A549 (cell line): ENCODE results near the gene SLC17A9. TPM values are rescaled to one million over a fixed set of nuclear protein-coding genes. Genes with fewer than 3 reads are reported as not detected.

Source experiments
- ATAC-seq, 2 experiments: fragments of 200-7000 bp in 1 of 2; fragments of >200 bp in 1 of 2; cut with Nextera tagmentation in 1 of 2; cut with Tn5 transposase in 1 of 2; 3 replicates each; pipeline versions ENCODE4 v1.8.0 to v1.9.1; 2018 to 2020; ENCODE audit warnings: mild to moderate bottlenecking in 1 of 2, moderate library complexity in 1 of 2
- CTCF ChIA-PET: fragments of 300-600 bp; sonication (Branson Sonifier 250); formaldehyde crosslinking; extraction: SDS; loops from one replicate; lab custom pipeline; 2021; ENCODE audit warnings: antibody characterized with exemption, inconsistent platforms; lab: Yijun Ruan, JAX
- POLR2A ChIA-PET: fragments of 350-600 bp; formaldehyde crosslinking; extraction: SDS; loops from one replicate; lab custom pipeline; 2021; ENCODE audit warnings: antibody characterized with exemption, inconsistent platforms; lab: Yijun Ruan, JAX
- DNase-seq, 2 experiments: peaks; one replicate each; pipeline versions ENCODE4 v3.0.0 to v3.0.0-alpha.2; 2011 to 2016; ENCODE audit warnings: low read depth in 1 of 2, low spot score in 1 of 2
- FAIRE-seq: peaks from 2 replicates; lab custom pipeline; 2011; peaks lifted over from hg19 to GRCh38; lab: Jason Lieb, UNC
- H3K27ac ChIP-seq, 2 experiments: fragments of >200 bp; sonication (Bioruptor Twin); formaldehyde crosslinking; 3 replicates each; pipeline ENCODE4 v1.5.1; 2016 to 2017
- H3K4me1 ChIP-seq: fragments of >200 bp; sonication (Bioruptor Twin); formaldehyde crosslinking; 3 replicates; pipeline ENCODE4 v1.6.1; 2016
- H3K4me2 ChIP-seq: fragments of >200 bp; sonication (Bioruptor Twin); formaldehyde crosslinking; 3 replicates; pipeline ENCODE4 v1.6.1; 2016
- H3K4me3 ChIP-seq: fragments of >200 bp; sonication (Bioruptor Twin); formaldehyde crosslinking; 3 replicates; pipeline ENCODE4 v1.5.1; 2016
- H3K9me3 ChIP-seq: fragments of >200 bp; sonication (Bioruptor Twin); formaldehyde crosslinking; 3 replicates; pipeline ENCODE4 v1.6.1; 2016
- BHLHE40 ChIP-seq: IDR thresholded peaks from 2 replicates; pipeline ENCODE4 v1.6.1; 2012; ENCODE audit warnings: low read depth, low read length, inconsistent platforms
- CBX2 ChIP-seq: fragments of 200-600 bp; sonication (generic); IDR thresholded peaks from 2 replicates; pipeline ENCODE4 v1.6.1; 2016; ENCODE audit warnings: low read depth, mild to moderate bottlenecking, borderline replicate concordance
- EHF ChIP-seq: fragments of 250-450 bp; sonication (Bioruptor Pico); IDR thresholded peaks from 2 replicates; pipeline ENCODE4 v1.5.0; 2020; ENCODE audit warnings: mild to moderate bottlenecking
- EP300 ChIP-seq, 2 experiments: fragments of >200 bp; sonication (Bioruptor Twin); formaldehyde crosslinking; IDR thresholded peaks; 2 replicates in 1 of 2; 3 replicates in 1 of 2; pipeline ENCODE4 v1.6.1; 2016 to 2017
- ESRRA ChIP-seq: fragments of 150-350 bp; IDR thresholded peaks from 2 replicates; pipeline ENCODE4 v1.6.1; 2014; ENCODE audit warnings: mild to moderate bottlenecking, low read length, borderline replicate concordance
- FOSL2 ChIP-seq, 2 experiments: fragments of 450-650 bp in 1 of 2; fragments of >200 bp in 1 of 2; sonication (Bioruptor Twin) in 1 of 2; formaldehyde crosslinking; IDR thresholded peaks; 2 replicates each; pipeline versions ENCODE4 v1.5.0 to v1.6.1; 2016 to 2020; ENCODE audit warnings: mild to moderate bottlenecking in 1 of 2, moderate library complexity in 1 of 2
- FOXS1 ChIP-seq: fragments of 250-450 bp; sonication (Bioruptor Pico); IDR thresholded peaks from 2 replicates; pipeline ENCODE4 v1.5.0; 2020; ENCODE audit warnings: mild to moderate bottlenecking, moderate library complexity
- GATA3 ChIP-seq: IDR thresholded peaks from 2 replicates; pipeline ENCODE4 v1.6.1; 2012; ENCODE audit warnings: borderline replicate concordance
- HDAC2 ChIP-seq: fragments of 200-600 bp; sonication (generic); IDR thresholded peaks from 2 replicates; pipeline ENCODE4 v1.6.1; 2016
- HEYL ChIP-seq: fragments of 250-450 bp; sonication (Bioruptor Pico); IDR thresholded peaks from 2 replicates; pipeline ENCODE4 v1.8.0; 2021; ENCODE audit warnings: mild to moderate bottlenecking, moderate library complexity
- HOXB13 ChIP-seq: fragments of 250-450 bp; sonication (Bioruptor Pico); IDR thresholded peaks from 2 replicates; pipeline ENCODE4 v1.5.0; 2020; ENCODE audit warnings: low read depth, mild to moderate bottlenecking, moderate library complexity
- HOXB5 ChIP-seq: fragments of 250-450 bp; sonication (Bioruptor Pico); IDR thresholded peaks from 2 replicates; pipeline ENCODE4 v1.5.0; 2020; ENCODE audit warnings: mild to moderate bottlenecking, moderate library complexity
- JUNB ChIP-seq: fragments of >200 bp; sonication (Bioruptor Twin); formaldehyde crosslinking; IDR thresholded peaks from 2 replicates; pipeline ENCODE4 v1.6.1; 2016
- MAZ ChIP-seq: fragments of 150-350 bp; IDR thresholded peaks from 2 replicates; pipeline ENCODE4 v1.6.1; 2014; ENCODE audit warnings: antibody characterized with exemption, low read depth, low read length, borderline replicate concordance
- NPAS2 ChIP-seq: fragments of 250-450 bp; sonication (Bioruptor Pico); IDR thresholded peaks from 2 replicates; pipeline ENCODE4 v1.8.0; 2022; ENCODE audit warnings: mild to moderate bottlenecking, moderate library complexity, borderline replicate concordance
- POLR2AphosphoS2 ChIP-seq: conservative IDR thresholded peaks from 2 replicates; pipeline ENCODE4 v1.6.1; 2012; ENCODE audit warnings: low read length, improper control_type of control experiment, inconsistent platforms
- RCOR1 ChIP-seq: fragments of 150-350 bp; IDR thresholded peaks from 2 replicates; pipeline ENCODE4 v1.6.1; 2014; ENCODE audit warnings: antibody characterized with exemption, low read length, low read depth
- SREBF2 ChIP-seq: fragments of 450-650 bp; IDR thresholded peaks from 2 replicates; pipeline ENCODE4 v1.6.1; 2014; ENCODE audit warnings: mild to moderate bottlenecking, moderate library complexity
- TP53 ChIP-seq: fragments of 250-450 bp; sonication (Bioruptor Pico); IDR thresholded peaks from 2 replicates; pipeline ENCODE4 v1.5.0; 2021; ENCODE audit warnings: mild to moderate bottlenecking, moderate library complexity
- ZFP36 ChIP-seq: fragments of 450-650 bp; IDR thresholded peaks from 2 replicates; pipeline ENCODE4 v1.6.1; 2014; ENCODE audit warnings: borderline replicate concordance; ENCODE audit not compliant: partially characterized antibody
- ZNF302 ChIP-seq: fragments of 250-450 bp; sonication (Bioruptor Pico); IDR thresholded peaks from 2 replicates; pipeline ENCODE4 v1.9.0; 2021; ENCODE audit warnings: inconsistent platforms, mild to moderate bottlenecking, moderate library complexity
- ZSCAN20 ChIP-seq: fragments of 250-450 bp; sonication (Bioruptor Pico); IDR thresholded peaks from 2 replicates; pipeline ENCODE4 v1.8.0; 2022; ENCODE audit warnings: mild to moderate bottlenecking, moderate library complexity
- WGBS: methylation state at CpG from one replicate; pipeline ENCODE4 v1.1.6; 2017; ENCODE audit errors: missing lambda C conversion rate; 5-methylcytosine and 5-hydroxymethylcytosine counted together
- polyA plus RNA-seq, 4 experiments: library from polyadenylated mRNA; depleted of rRNA in 3 of 4; stranded (reverse); fragments of >200 nt; fragmentation: RNase III in 1 of 4; extraction: RNeasy Plus Mini Kit Qiagen cat#74134 plus additional on column Dnase treatment in 1 of 4; gene quantifications; 2 replicates in 3 of 4; 3 replicates in 1 of 4; pipeline ENCODE4 v1.2.3, GENCODE V29; 2011 to 2017
- TF ChIP-seq, protein P1 (sequence below): IDR thresholded peaks from 2 replicates; pipeline ENCODE4 v1.6.1; 2012
- TF ChIP-seq, protein P2 (sequence below): fragments of 250-450 bp; sonication (Bioruptor Pico); IDR thresholded peaks from 2 replicates; pipeline ENCODE4 v1.5.0; 2020; ENCODE audit warnings: low read depth, mild to moderate bottlenecking, moderate library complexity
- TF ChIP-seq, protein P3 (sequence below): fragments of 150-350 bp; IDR thresholded peaks from 2 replicates; pipeline ENCODE4 v1.6.1; 2014; ENCODE audit warnings: low read depth, mild to moderate bottlenecking, low read length
- TF ChIP-seq, protein P4 (sequence below): fragments of >200 bp; sonication (Bioruptor Twin); formaldehyde crosslinking; IDR thresholded peaks from 3 replicates; pipeline ENCODE4 v1.5.1; 2016
- TF ChIP-seq, protein P5 (sequence below): fragments of >200 bp; sonication (Bioruptor Twin); formaldehyde crosslinking; IDR thresholded peaks from 2 replicates; pipeline ENCODE4 v1.6.1; 2016

SLC17A9 gene
- polyA plus RNA-seq, 2 of the 4 experiments (the other 2 are of a cell fraction), result 0.05 TPM; not detected in 1

DNA sequence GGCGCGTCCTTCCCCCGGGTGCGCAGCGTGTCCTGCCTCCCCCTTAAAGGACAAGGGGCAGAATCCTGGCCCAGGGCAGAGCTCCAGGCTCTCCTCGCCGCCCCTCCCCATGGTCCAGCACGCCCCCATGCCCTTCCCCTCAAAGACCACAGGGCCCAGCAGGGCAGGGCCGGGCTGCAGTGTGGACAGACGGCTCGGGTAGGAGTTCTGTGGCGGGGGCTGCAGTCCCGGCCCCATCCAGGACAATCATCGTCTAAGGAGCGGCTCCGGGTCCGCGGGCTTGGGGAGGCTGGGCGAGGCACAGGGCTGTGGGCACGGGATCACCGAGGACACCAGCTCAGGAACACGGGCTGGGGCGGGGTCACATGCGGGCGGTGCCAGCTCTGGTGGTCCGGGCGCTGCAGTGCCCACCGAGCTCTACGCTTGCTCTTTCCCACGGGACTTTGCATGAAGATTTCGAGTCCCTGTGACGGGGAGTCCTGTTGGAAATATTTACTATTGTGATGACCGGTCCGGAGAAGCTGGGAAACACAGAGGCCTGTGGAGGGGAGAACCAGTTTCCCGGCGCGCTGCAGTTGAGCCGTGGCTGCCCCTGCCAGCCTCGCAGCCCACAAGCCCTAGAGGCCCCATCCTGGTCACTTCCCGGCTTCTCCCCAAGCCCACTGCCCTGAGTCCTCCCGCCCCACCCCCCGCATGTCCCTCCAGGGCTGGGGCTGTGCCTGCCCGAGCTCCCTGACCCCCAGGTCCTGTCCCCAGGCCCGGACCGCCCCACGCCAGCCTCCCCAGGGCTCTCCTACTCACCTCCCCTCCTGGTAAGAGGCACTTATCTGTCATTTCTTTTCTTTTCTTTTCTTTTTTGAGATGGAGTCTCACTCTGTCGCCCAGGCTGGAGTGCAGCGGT, 20.6 kb downstream of the SLC17A9 start:
- FAIRE-seq (no peak), DNase-seq (no peak), ATAC-seq (peak in 1 of 2 experiments; percentile 52; a peak in 4 of 6 replicates)
- POLR2A ChIA-PET, result interaction anchor here (1.4 kb wide), 2 partner anchors 11 to 36 kb away, joined by 3 to 6 read pairs; no protein-coding TSS in a partner anchor
- Histone ChIP-seq H3K4me3 (peak overlapping the region; percentile 44), H3K9me3 (no peaks in the 10 kb centered on the region), H3K4me1 (0 out of 3 replicates have a peak, but pooled peaks cover 3% of the 10 kb centered on the region), H3K27ac (peak overlapping the region; percentile 35 to 72; a peak in 5 of 6 replicates), H3K4me2 (peak overlapping the region; percentile 97)
- no peak for TF ChIP-seq BHLHE40
- TF ChIP-seq, protein P1, sequence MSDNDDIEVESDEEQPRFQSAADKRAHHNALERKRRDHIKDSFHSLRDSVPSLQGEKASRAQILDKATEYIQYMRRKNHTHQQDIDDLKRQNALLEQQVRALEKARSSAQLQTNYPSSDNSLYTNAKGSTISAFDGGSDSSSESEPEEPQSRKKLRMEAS, result no peak
- TF ChIP-seq, protein P2, sequence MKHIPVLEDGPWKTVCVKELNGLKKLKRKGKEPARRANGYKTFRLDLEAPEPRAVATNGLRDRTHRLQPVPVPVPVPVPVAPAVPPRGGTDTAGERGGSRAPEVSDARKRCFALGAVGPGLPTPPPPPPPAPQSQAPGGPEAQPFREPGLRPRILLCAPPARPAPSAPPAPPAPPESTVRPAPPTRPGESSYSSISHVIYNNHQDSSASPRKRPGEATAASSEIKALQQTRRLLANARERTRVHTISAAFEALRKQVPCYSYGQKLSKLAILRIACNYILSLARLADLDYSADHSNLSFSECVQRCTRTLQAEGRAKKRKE (CRISPR knock-in tag), result no peak
- TF ChIP-seq HOXB13 (CRISPR knock-in tag), result no peak
- TF ChIP-seq, protein P3, sequence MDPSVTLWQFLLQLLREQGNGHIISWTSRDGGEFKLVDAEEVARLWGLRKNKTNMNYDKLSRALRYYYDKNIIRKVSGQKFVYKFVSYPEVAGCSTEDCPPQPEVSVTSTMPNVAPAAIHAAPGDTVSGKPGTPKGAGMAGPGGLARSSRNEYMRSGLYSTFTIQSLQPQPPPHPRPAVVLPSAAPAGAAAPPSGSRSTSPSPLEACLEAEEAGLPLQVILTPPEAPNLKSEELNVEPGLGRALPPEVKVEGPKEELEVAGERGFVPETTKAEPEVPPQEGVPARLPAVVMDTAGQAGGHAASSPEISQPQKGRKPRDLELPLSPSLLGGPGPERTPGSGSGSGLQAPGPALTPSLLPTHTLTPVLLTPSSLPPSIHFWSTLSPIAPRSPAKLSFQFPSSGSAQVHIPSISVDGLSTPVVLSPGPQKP, result no peak
- no peak for TF ChIP-seq ESRRA
- no peak for TF ChIP-seq FOXS1 (CRISPR knock-in tag)
- no peak for TF ChIP-seq SREBF2
- no peak for TF ChIP-seq FOSL2 (IDR thresholded peaks at IDR 0.05)
- TF ChIP-seq FOSL2 (CRISPR knock-in tag; IDR thresholded peaks at IDR 0.05), result no peak
- no peak for TF ChIP-seq HDAC2
- TF ChIP-seq EHF (CRISPR knock-in tag), result no peak
- TF ChIP-seq, protein P4, sequence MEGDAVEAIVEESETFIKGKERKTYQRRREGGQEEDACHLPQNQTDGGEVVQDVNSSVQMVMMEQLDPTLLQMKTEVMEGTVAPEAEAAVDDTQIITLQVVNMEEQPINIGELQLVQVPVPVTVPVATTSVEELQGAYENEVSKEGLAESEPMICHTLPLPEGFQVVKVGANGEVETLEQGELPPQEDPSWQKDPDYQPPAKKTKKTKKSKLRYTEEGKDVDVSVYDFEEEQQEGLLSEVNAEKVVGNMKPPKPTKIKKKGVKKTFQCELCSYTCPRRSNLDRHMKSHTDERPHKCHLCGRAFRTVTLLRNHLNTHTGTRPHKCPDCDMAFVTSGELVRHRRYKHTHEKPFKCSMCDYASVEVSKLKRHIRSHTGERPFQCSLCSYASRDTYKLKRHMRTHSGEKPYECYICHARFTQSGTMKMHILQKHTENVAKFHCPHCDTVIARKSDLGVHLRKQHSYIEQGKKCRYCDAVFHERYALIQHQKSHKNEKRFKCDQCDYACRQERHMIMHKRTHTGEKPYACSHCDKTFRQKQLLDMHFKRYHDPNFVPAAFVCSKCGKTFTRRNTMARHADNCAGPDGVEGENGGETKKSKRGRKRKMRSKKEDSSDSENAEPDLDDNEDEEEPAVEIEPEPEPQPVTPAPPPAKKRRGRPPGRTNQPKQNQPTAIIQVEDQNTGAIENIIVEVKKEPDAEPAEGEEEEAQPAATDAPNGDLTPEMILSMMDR, result no peak
- TF ChIP-seq ZSCAN20, result no peak
- no peak for TF ChIP-seq NPAS2 (CRISPR knock-in tag)
- TF ChIP-seq ZFP36, result no peak
- no peak for TF ChIP-seq ZNF302 (CRISPR knock-in tag)
- no peak for TF ChIP-seq RCOR1
- no peak for TF ChIP-seq TP53 (CRISPR knock-in tag)
- no peak for TF ChIP-seq JUNB
- CTCF ChIA-PET, result interaction anchor here (0.6 to 2.6 kb wide), 46 partner anchors 7 to 407 kb away, joined by 3 to 16 read pairs (median 4); partner anchors contain the start of genes DIDO1 and TCFL5
- WGBS, result 57% methylated on average over 30 of the region's 48 CpGs

DNA sequence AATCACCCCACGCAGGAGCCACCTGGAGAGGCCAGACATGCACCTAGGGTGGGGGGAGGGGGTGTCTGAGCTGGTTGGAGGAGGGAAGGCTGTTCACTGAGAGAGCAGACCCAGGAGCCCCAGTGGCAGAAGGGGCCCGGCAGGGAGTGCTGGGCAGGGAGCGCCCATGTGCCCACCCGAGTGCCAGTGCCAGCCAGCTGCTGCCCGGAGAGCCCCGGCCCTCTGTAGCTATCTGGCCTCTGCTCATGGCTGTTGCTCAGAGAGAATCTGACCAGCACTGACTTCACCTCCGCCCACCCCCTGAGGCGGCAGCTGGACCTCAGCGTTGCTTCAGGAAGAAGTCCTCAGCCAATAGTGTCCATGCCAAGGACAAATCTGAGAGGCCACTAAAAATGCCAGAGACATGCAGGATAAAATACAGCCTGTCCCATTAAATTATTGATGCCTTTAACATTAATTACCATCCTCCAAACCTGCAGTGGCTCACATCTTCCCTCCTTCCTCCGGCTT, 22.8 kb downstream of the SLC17A9 start:
- CTCF ChIA-PET, result interaction anchor here (1.3 kb wide), 2 partner anchors 100 to 237 kb away, joined by 3 read pairs; no protein-coding TSS in a partner anchor
- H3K4me3 ChIP-seq, result no peak overlapping the region
- TF ChIP-seq GATA3, result no peak
- TF ChIP-seq, protein P5, sequence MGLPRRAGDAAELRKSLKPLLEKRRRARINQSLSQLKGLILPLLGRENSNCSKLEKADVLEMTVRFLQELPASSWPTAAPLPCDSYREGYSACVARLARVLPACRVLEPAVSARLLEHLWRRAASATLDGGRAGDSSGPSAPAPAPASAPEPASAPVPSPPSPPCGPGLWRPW, result no peak
- TF ChIP-seq ESRRA, result no peak
- TF ChIP-seq POLR2AphosphoS2, result no peak
- TF ChIP-seq HOXB5 (CRISPR knock-in tag), result no peak
- TF ChIP-seq MAZ, result no peak
- TF ChIP-seq SREBF2, result no peak
- TF ChIP-seq CBX2, result no peak
- TF ChIP-seq HEYL (CRISPR knock-in tag), result no peak
- no peak for TF ChIP-seq EP300 (IDR thresholded peaks at IDR 0.05)
- no peak for TF ChIP-seq FOSL2 (IDR thresholded peaks at IDR 0.05)
- TF ChIP-seq FOSL2 (CRISPR knock-in tag; IDR thresholded peaks at IDR 0.05), result no peak
- TF ChIP-seq TP53 (CRISPR knock-in tag), result no peak
- TF ChIP-seq NPAS2 (CRISPR knock-in tag), result no peak
- H3K9me3 ChIP-seq, result no peaks in the 10 kb centered on the region
- POLR2A ChIA-PET, result no interaction called here
- FAIRE-seq (no peak), ATAC-seq (no peak), DNase-seq (no peak)
- WGBS, result 43% methylated on average over 10 of the region's 10 CpGs
- H3K4me2 ChIP-seq, result no peak overlapping the region
- no peak overlapping the region for H3K27ac ChIP-seq
- H3K4me1 ChIP-seq, result 0 out of 3 replicates have a peak, but pooled peaks cover 3% of the 10 kb centered on the region
